Right ventricle myocardium superior (tissue), 1 donor: ENCODE data around the gene PLAGL2. TPM values are rescaled to one million over a fixed set of nuclear protein-coding genes. Genes with fewer than 3 reads are reported as not detected.
"Not testable (repeated sequence)": the region's sequence is repeated elsewhere in the genome, so short reads cannot be mapped to it uniquely, and the experiment has no call there.

ENCODE experiments used
- ATAC-seq: fragments of 200-7000 bp; cut with Tn5 transposase; one replicate; pipeline ENCODE4 v1.9.1; 2020; ENCODE audit warnings: mild to moderate bottlenecking; ENCODE audit not compliant: poor library complexity
- DNase-seq: peaks from one replicate; pipeline ENCODE4 v3.0.0-alpha.2; 2020
- intact Hi-C: fragments of 100-400 bp; cut with DNase I; formaldehyde crosslinking; loops from one replicate; pipeline ENCODE4 v1.11.2; 2022
- total RNA-seq: library from RNA; stranded (reverse); fragmentation: NEBNext Ultra II Directional; extraction: Animal tissue kit (Norgen Biotek cat#: 25700); gene quantifications from one replicate; pipeline ENCODE4 v1.2.1, GENCODE V29; 2021
- donor health status: DM: no; HTN: yes; CAD: no; lungs with severe emphysema.

The PLAGL2 gene
- total RNA-seq, 1 donor from 2014 or later = 5.7 TPM

DNA sequence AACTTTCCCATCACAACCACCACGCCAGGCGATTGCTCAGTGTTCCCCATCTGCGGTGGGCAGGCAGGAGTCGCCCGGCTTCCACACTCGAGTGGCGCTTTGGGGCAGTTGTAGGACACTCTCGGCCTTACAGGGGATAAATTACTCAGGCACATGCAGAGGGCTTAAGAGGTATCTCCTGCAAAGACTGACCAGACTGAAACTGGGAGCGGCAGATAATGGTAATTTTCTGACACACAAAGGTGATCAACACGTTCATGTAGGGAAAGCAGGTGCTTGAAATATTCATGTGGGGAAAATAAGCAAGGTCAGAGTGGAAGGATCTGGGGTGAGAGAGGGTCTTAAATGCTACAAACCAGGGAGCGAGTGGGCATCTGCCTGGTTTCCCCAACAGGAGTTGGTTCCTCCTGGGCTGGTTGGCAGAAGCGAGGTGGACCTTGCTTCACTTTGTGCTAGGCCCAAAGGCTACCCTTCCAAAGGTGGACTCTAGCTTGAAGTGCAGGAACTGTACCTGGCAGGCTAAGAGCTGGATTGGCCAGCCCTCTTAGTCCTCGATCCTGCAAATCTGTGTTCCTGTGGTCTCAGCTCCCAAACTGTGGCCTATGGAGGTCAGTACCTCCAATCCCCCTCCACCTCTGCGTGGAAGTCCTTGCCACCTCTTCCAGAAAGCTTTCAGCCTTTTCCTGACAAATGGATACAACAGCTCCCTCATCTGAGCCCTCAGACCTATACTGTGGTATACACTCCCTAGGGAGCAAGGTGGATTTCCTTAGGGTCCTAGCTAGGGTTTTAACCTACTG is 16.7 kb downstream of the PLAGL2 start:
- ATAC-seq (no peak), DNase-seq (no peak)
- intact Hi-C loops = no loop called here

DNA sequence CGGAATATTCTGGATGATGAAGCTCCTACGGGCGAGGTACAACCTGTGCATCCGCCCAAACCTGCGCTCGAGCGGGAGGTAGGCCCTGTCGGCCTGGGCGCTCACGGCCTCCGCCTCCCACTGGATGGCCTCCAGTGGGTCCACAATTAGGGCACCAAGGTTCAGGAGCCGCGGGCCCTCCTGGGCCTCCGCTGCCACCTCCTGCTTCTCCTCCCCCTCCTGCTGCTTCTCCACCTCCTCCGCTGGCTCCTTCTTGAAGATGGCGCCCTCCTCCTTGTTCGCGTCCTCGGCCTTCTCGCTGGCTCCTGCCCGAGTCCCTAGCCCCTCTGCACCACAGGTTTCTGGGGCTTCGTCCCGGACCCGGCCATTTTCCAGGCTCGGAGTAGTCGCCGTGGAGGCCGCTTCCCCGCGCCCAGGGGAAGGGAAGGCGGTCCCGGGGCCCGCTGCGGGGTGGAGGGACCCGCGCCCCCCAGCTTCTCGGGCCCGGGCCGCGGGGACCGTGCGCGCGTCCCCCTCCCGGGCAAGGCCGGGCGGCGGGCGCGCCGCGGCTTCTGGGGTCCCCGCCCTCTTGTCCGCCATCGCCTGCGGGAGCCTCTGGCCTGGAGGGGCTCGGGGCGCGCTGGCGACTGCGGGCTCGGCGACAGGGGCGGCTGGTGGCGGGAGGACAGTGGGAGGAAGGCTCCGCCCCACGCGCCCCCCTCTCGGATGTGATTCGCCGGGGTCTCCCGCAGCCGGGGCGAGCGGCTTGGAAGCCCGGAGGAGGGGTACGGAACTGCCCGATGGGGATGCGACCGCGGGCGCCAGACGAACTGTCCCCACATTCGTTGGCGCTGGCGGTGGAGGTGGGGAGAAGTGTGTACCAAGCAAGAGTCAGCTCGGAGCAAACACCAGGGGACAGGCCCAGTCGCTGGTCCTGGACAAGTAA is 17.6 kb downstream of the PLAGL2 start:
- ATAC-seq (peak; percentile 57), DNase-seq (peak; percentile 57)
- intact Hi-C loops = no loop called here

DNA sequence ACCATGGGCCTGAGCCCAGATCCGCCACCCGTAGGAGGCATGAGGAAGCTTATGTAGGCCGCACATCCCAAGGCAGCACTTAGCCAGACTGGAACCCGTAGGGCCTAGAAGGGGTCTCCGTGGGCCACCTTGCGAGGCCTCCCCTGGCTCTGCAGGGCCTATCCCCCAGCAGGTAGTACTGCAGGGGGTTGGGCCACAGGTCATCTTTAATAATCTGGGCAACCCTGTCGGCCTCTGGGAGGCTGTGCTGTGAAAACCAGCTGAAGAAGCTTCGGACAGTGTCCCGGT is 18.5 kb downstream of the PLAGL2 start:
- DNase-seq (no peak), ATAC-seq (no peak)
- intact Hi-C loops = no loop called here

DNA sequence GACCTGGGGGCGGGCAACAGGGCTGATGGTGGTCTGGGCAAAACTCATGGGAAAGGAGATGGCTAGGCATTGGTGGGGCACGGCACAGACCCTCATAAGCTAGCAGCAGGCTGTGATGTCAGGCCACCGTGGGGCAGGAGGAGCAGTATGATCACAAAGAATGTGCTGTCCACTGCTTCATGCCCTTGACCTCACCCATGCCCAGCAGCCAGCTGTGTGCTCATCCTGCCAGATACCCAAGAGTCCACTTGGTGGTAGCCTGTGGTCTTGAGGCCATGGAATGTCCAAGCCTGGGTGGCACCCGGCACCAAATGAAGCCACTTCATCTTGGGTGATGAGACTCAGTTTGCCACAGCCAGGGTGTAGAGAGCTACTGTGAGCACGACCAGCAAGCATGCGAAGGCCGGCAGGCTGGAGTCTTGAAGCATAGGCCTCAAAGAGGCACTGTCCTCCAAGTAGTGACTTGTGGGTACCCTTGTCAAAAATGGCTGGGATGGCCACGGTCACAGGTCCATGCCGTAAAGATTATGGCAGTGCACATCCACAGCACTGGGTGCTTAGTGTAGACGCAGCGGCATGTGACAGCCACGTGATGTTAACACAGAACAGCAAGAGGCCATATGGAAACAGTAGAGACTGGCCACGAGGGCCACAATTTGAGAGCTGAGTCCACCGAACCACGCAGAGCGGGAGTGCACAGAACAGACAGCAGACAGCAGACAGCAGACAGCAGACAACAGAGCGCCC is 19.0 kb downstream of the PLAGL2 start:
- DNase-seq (no peak), ATAC-seq (no peak)

DNA sequence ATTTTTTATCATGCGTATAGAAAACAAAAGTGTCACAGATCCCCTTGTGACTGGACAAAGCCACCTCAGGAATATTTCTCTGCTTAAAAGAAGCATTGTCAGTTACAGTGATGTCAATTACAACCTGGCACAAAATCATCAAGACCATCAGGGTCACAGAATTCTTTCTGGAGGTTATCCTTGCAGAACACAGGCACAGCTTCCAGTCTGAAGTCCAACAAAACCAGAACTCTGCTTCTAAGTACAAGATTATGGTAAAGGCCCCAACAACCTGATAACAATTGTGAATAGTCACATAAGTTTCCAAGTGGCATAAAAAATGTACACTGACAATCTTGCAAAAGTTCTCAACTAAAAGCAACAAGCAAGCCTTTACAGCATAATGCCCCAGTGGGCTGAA is 21.0 kb downstream of the PLAGL2 start:
- intact Hi-C loops = no loop called here
- no peak for DNase-seq
- no peak for ATAC-seq

More for the DNA sequence above, 19.0 kb downstream of the PLAGL2 start:
- intact Hi-C loops = no loop called here

DNA sequence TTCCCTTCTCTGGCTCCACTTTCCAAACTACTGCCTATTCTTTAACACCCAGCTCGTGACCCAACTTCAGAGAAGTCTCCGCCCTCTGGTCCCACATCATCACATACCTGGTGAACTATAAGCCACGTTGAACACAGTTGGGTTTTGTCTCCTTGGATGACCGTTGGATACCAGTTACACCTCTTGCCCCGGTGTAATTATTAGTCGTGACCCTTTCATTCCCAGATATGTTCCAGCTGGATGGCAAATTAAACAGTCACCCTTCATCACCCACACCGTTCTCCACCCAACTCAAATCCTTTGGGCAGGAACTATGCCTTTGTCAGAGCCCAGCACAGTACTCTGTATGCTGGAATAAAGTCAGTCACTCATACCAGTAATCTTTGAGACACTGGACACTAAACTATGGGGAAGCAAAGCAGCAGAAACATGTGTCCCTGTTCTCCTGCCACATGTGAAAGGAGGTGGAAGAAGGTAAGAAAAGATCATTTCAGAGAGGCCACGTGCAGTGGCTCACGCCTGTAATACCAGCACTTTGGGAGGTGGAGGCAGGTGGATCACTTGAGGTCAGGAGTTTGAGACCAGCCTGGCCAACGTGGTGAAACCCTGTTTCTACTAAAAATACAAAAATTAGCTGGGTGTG is 22.5 kb downstream of the PLAGL2 start:
- DNase-seq = no peak
- intact Hi-C loops = no loop called here
- ATAC-seq = no peak

DNA sequence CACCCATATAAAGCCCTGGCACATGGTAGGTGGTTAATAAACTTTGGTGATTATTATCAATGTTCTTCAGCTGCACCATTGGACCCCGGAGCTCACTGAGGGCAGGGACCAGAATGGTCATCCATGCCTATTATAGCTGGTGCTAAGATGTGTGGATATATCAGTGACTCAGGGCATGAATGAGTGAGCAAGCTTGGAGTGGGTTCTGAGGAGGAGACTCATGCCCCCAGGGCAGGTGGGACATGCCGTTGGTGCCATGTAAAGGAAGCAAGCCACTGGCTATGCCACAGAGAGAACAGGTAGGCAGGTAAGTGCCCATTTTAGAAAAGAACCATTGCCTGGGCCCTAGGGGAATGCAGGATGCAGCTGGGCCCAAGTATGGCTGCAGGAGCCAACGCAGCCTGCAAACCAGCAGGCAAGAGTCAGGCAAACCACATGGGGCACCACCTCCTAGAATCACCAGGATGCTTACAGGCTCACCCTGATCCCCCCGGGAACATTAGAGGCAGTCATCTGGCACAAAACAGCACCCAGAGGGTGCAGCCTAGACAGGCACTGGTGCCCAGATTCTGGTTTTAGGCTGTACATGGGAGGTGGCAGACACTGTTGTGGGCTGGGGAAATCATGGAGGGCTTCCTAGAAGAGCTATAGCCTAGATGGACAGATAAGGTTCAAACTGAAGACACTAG is 23.5 kb downstream of the PLAGL2 start:
- no peak for ATAC-seq
- intact Hi-C loops = no loop called here
- DNase-seq = no peak

DNA sequence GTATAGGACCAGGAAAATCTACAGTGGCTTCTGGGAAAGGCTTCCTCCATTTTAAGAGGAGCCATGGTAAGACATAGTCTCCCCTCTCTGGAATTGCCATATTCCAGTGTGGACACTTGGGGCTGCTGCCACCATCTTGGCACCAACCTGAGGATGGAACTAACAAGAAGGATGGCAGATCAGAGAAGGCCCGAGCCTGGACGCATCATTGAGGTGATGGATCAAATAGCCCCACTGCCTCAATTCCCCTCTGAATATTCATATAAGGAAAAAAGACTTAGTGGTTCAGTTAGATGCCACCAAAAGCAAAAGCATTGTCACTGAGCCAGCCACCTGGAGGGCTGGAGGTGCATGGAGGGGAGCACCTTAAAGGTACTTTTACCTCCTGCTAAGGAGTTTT is 25.9 kb downstream of the PLAGL2 start:
- DNase-seq (no peak), ATAC-seq (no peak)
- intact Hi-C loops = no loop called here

DNA sequence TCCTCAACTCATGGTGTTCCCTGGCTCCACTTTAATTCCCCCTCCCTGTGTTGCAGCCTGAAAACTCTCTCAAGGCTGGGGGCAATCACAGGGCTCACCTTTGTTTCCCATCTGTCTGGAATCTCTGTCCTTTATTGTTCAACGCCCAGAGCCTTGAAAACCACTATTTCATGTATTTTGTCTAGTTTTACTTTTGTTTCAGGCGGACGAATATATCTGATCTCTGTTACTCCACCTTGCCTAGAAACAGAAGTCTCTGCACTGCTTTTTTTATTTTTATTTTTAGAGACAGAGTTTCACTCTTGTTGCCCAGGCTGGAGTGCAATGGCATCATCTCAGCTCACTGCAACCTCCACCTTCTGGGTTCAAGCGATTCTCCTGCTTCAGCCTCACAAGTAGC is 27.6 kb downstream of the PLAGL2 start:
- intact Hi-C loops = no loop called here
- DNase-seq (no peak), ATAC-seq (no peak)

DNA sequence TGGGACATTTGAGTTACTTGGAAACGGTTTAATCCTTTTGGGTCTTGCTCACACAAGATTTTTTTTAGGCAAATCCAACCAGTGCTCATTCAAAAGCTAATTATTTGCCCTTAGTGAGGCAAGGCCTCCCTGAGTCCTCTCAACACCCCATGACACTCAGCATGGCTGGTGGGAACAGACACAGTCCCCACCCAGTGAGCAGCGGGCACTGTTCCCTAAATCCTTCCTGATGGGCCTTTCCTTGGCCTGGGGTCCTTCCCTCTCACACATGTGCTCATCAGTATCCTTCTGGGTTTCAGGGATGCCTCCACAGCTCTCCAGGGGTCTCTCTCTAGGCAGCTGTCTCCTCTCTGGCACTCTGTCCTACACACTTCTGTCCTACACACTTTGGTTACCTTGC is 28.0 kb downstream of the PLAGL2 start:
- DNase-seq (no peak), ATAC-seq (no peak)
- intact Hi-C loops = no loop called here

DNA sequence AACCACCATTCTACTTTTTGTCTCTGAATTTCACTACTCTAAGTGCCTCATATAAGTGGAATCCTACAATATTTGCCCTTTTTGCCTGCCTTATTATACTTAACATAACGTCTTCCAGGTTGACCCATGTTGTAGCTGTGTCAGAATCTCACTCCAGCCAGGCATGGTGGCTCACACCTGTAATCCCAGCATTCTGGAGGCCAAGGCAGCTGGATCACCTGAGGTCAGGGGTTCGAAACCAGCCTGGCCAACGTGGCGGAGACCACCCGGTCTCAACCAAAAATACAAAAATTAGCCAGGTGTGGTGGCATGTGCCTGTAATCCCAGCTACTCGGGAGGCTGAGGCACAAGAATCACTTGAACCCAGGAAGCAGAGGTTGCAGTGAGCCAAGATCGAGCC is 29.8 kb downstream of the PLAGL2 start:
- ATAC-seq, DNase-seq, intact Hi-C loops: not testable (repeated sequence)

DNA sequence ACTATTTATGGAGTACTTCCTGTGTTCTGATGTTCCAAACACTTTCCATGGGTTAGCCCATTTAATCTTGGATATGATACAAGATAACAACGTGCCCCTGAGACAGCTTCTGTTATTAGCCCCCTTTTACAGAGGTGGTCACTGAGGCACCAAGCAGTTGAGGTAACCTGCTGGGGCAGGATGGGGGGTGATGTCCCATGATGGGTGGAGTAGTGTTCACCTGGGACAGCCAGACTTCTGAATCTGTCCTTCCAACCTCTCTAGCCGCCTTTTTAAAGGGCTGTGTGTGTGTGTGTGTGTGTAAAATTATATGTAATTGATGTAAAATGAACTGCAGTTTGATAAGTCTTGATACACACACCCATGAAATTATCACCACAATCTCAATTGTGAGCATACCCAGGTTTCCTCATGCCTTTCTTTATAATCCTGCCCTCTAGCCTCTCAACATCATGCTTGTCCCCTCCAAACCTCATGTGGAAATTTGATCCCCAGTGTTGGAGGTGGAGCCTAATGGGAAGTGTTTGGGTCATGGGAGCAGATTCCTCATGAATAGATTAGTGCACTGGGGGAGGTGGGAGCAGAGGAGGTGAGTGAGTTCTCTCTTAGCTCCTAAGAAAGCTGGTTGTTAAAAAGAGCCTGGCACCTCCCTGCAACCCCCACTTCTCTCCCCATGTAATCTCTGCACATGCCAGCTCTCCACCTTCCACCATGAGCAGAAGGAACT is 39.2 kb downstream of the PLAGL2 start:
- intact Hi-C loops = no loop called here
- ATAC-seq (no peak), DNase-seq (no peak)

DNA sequence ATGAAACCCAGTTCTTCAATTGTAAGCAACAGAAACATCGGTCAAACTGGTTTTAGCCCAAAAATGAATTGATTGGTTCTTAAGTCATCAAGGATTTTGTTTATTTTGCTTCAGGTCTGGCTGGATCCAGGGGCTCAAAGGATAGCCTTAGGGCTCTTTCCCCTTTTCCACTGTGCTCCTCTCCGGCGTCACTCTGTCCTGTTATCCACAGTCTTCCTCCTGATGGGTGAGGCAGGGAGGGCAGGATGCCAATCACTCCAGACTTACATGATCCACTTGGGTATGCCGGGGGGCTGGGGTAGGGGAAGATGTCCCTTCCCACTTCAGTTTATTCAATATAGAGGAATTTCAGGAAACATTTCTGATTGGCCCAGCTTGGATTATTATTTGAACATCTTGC is 40.0 kb downstream of the PLAGL2 start:
- DNase-seq = no peak
- no peak for ATAC-seq
- intact Hi-C loops = no loop called here

DNA sequence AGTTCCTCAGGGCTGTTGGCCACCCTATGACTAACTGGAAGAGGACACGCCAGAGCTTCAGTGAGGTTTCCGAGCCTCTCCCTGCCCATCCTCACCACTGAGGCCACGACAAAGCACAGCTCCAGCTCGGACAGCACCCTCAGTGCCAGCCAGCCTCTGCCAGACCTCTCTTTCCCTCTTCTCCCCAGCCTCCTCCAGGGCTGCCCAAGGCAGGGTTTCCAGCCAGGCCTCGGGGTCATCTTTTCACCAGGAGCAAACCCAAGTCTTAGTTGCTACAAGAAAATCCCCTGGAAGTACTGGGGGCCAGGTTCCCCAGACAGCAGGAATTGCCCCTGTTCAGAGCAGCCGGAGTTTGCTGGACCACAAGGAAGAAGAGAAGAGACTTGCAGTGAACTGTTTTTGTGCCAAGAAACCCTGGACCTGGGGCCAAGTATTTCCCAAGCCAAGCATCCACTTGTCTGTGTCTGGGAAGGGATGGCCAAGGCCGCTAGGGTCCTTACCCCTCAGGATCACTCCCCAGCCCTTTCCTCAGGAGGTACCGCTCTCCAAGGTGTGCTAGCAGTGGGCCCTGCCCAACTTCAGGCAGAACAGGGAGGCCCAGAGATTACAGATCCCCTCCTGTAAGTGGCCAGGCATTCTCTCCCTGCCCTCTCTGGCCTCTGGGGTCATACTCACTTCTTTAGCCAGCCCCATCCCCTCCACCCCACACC is 41.6 kb downstream of the PLAGL2 start:
- intact Hi-C loops = no loop called here
- no peak for DNase-seq
- ATAC-seq = no peak

DNA sequence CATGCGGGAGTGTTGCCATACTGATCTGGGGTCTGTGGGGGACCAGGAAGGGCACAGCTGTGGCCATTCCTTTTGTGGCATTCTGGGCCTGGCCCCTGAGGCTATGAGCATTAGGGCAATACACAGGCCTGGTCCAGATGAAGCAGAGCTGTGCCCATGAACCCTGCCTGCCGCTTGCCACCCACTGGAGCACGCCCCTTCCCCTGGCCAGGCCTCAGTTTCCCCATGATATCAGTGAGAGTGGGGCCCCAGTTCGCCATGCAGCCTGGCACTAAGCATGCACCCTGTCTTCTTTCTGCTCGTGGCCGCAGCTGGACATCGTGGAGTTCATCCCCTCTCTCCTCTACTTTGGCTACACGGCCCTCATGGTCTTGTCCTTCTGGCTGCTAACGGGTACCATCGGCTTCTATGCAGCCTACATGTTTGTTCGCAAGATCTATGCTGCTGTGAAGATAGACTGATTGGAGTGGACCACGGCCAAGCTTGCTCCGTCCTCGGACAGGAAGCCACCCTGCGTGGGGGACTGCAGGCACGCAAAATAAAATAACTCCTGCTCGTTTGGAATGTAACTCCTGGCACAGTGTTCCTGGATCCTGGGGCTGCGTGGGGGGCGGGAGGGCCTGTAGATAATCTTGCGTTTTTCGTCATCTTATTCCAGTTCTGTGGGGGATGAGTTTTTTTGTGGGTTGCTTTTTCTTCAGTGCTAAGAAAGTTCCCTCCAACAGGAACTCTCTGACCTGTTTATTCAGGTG is 42.4 kb downstream of the PLAGL2 start:
- intact Hi-C loops = no loop called here
- DNase-seq (no peak), ATAC-seq (no peak)

DNA sequence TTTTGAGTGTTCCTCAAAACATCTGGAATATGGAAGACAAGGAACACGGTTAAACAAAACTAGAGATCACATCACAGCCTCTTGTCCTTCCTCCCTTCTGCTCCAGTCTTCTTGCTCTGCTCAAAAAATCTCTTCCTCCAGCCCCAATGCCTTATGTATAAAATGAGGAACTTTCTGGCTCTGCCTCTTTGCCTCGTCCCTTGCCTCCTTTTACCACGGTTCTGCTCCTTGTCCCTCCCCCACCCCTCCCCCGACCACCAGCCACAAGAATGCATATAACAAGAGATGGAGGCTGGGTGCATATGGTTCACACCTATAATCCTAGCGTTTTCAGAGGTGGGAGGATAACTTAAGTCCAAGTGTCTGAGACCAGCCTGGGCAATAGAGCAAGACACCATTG is 43.6 kb downstream of the PLAGL2 start:
- no peak for ATAC-seq
- DNase-seq = no peak

DNA sequence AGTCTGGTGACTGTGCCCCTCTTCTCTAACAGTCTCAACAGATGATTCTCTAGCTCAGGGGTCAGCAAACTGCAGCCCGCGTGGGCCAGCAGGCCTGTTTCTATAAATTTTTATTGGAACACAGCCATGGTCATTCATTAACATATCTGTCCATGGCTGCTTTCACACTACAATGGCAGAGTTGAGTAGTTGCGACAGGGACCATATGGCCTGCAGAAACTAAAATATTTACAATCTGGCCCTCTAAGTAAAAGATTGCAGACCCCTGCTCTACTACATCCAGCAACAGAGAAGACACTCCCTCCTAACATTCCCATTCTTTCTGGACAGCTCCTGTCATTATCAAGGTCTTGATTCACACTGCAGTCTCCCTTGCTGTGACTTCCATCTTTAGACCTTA is 45.2 kb downstream of the PLAGL2 start:
- ATAC-seq = no peak
- intact Hi-C loops = no loop called here
- no peak for DNase-seq

More for the DNA sequence above, 43.6 kb downstream of the PLAGL2 start:
- intact Hi-C loops = no loop called here
